ENCODE data around the gene TMPRSS11E. TPM values are rescaled to one million over a fixed set of nuclear protein-coding genes. Genes with fewer than 3 reads are reported as not detected.

Gene TMPRSS11E
- total RNA-seq, 1 donor from 2014 or later, result not detected

GRCh38 chr4:68451246-68452211 lies 4.3 kb downstream of the TMPRSS11E start:
- Histone ChIP-seq H3K9me3 (no peaks in the 10 kb centered on the region), H3K27me3 (ENCODE audit: low read depth) (no peaks in the 10 kb centered on the region), H3K36me3 (no peaks in the 10 kb centered on the region), H3K4me3 (no peak overlapping the region), H3K27ac (no peak overlapping the region), H3K4me1 (no peaks in the 10 kb centered on the region)
- ATAC-seq, result no peak
- DNase-seq, result no peak
- intact Hi-C loops (cut with DNase I), result no loop called here
- TF ChIP-seq CTCF (IDR thresholded peaks at IDR 0.05), result no peak

GRCh38 chr4:68460085-68460484 lies 12.8 kb downstream of the TMPRSS11E start:
- no peaks in the 10 kb centered on the region for H3K4me1 ChIP-seq
- H3K9me3 ChIP-seq, result no peaks in the 10 kb centered on the region
- H3K4me3 ChIP-seq, result no peak overlapping the region
- DNase-seq, result no peak
- intact Hi-C loops (cut with DNase I), result no loop called here
- TF ChIP-seq CTCF (IDR thresholded peaks at IDR 0.05), result no peak
- no peak for ATAC-seq
- no peak overlapping the region for H3K27ac ChIP-seq
- no peaks in the 10 kb centered on the region for H3K27me3 ChIP-seq (ENCODE audit: low read depth)
- no peaks in the 10 kb centered on the region for H3K36me3 ChIP-seq

- no peaks in the 10 kb centered on the region for H3K27me3 ChIP-seq (ENCODE audit: low read depth)
- no peaks in the 10 kb centered on the region for H3K9me3 ChIP-seq
- no peak for TF ChIP-seq CTCF (IDR thresholded peaks at IDR 0.05)
- no peaks in the 10 kb centered on the region for H3K36me3 ChIP-seq
- no peak overlapping the region for H3K4me3 ChIP-seq
- no peak overlapping the region for H3K27ac ChIP-seq
- intact Hi-C loops (cut with DNase I), result no loop called here
- H3K4me1 ChIP-seq, result no peaks in the 10 kb centered on the region
- DNase-seq, result no peak
- no peak for ATAC-seq
These were observed 14.5 kb downstream of the TMPRSS11E start for GRCh38 chr4:68461790-68462189.

GRCh38 chr4:68462691-68463090 lies 15.4 kb downstream of the TMPRSS11E start:
- no peak for ATAC-seq
- no peak for TF ChIP-seq CTCF (IDR thresholded peaks at IDR 0.05)
- Histone ChIP-seq H3K4me3 (no peak overlapping the region), H3K27me3 (ENCODE audit: low read depth) (no peaks in the 10 kb centered on the region), H3K36me3 (no peaks in the 10 kb centered on the region), H3K9me3 (no peaks in the 10 kb centered on the region), H3K4me1 (no peaks in the 10 kb centered on the region), H3K27ac (no peak overlapping the region)
- no peak for DNase-seq
- intact Hi-C loops (cut with DNase I), result no loop called here

- Histone ChIP-seq H3K9me3 (no peaks in the 10 kb centered on the region), H3K36me3 (no peaks in the 10 kb centered on the region), H3K27ac (no peak overlapping the region), H3K4me3 (no peak overlapping the region), H3K27me3 (ENCODE audit: low read depth) (no peaks in the 10 kb centered on the region), H3K4me1 (no peaks in the 10 kb centered on the region)
- intact Hi-C loops (cut with DNase I), result no loop called here
- no peak for ATAC-seq
- DNase-seq, result no peak
- no peak for TF ChIP-seq CTCF (IDR thresholded peaks at IDR 0.05)
These were observed 16.5 kb downstream of the TMPRSS11E start for GRCh38 chr4:68463796-68464195.

All from lower lobe of right lung (tissue), 2 donors.